Thyroid gland (tissue), 4 donors: ENCODE data around the gene ZNF280D. TPM values are rescaled to one million over a fixed set of nuclear protein-coding genes. Genes with fewer than 3 reads are reported as not detected.

ENCODE experiments used
- DNase-seq, 2 donors: peaks; one replicate each; pipeline ENCODE4 v3.0.0-alpha.2; 2019
- H3K27ac ChIP-seq, 3 donors: fragments of 200-600 bp; sonication (generic); 1 replicate in 2 of 3; 2 replicates in 1 of 3; pipeline ENCODE4 v1.5.1; 2016 to 2019; ENCODE audit warnings: mild to moderate bottlenecking in 1 of 3, moderate library complexity in 1 of 3
- H3K27me3 ChIP-seq: fragments of 200-600 bp; sonication (generic); one replicate; pipeline ENCODE4 v1.5.1; 2019
- H3K36me3 ChIP-seq, 2 donors: fragments of 200-600 bp; sonication (generic); one replicate each; pipeline ENCODE4 v1.5.1; 2016 to 2019
- H3K4me1 ChIP-seq, 2 donors: fragments of 200-600 bp; sonication (generic); one replicate each; pipeline ENCODE4 v1.5.1; 2017 to 2019
- H3K4me3 ChIP-seq, 3 donors: fragments of 200-600 bp; sonication (generic); replicated peaks in 1 of 3; 1 replicate in 2 of 3; 2 replicates in 1 of 3; pipeline ENCODE4 v1.5.1; 2016; ENCODE audit warnings: mild to moderate bottlenecking in 1 of 3
- H3K9me3 ChIP-seq: fragments of 200-600 bp; sonication (generic); one replicate; pipeline ENCODE4 v1.5.1; 2017
- POLR2A ChIP-seq, 2 donors: fragments of 450-650 bp; IDR thresholded peaks; one replicate each; pipeline ENCODE4 v1.6.1; 2017; ENCODE audit warnings: antibody characterized with exemption in 2 of 2, mild to moderate bottlenecking in 2 of 2, moderate library complexity in 1 of 2
- WGBS, 2 donors: methylation state at CpG; one replicate each; pipeline ENCODE4 v1.1.5; 2017; 5-methylcytosine and 5-hydroxymethylcytosine counted together
- intact Hi-C: fragments of 100-400 bp; cut with DNase I; formaldehyde crosslinking; loops from one replicate; pipeline ENCODE4 v1.15.1; 2023
- total RNA-seq, 4 donors: library from RNA; depleted of rRNA; stranded (reverse); fragments of >200 nt; gene quantifications; one replicate each; pipeline ENCODE4 v1.2.3, GENCODE V29; 2016
- TF ChIP-seq, protein P1 (sequence below), 6 experiments: fragments of 200-600 bp in 3 of 6; fragments of 450-650 bp in 3 of 6; sonication (generic) in 3 of 6; IDR thresholded peaks; one replicate each; pipeline ENCODE4 v1.5.1; 2016 to 2019; ENCODE audit warnings: antibody characterized with exemption in 6 of 6, mild to moderate bottlenecking in 2 of 6, inconsistent platforms in 1 of 6, moderate library complexity in 1 of 6

Gene ZNF280D
- total RNA-seq, 4 donors from 2014 or later = 55.6 to 81.8 (median 61.4) TPM

DNA sequence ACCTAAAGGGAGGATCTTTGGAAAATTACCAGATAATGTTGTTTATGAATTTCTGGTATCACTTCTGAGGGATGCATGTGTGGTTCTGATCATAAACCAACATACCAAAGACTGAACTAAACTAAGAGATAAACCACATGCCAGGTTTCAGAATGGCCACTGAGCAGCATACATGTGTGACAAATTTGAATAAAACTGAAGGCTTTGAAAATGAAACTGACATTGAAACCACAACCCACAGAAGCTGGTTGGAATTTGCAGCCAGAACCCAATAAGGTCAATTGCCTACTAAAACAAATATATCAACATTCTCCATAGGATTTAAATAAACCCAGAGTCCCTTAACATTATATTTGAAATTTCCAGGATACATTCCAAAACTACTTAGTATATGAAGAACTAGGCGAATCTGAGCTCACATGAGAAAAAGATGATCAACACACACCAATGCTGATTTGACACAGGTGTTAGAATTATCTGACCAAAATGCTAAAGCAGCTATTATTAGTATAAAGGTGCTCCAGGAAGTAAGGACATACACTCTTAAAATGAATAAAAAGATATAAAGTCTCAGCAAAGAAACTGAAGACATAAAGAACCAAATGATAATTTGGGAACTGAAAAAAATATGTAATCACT, 125.0 kb downstream of the ZNF280D start:
- TF ChIP-seq POLR2A (IDR thresholded peaks at IDR 0.05) = no peak
- TF ChIP-seq, protein P1, sequence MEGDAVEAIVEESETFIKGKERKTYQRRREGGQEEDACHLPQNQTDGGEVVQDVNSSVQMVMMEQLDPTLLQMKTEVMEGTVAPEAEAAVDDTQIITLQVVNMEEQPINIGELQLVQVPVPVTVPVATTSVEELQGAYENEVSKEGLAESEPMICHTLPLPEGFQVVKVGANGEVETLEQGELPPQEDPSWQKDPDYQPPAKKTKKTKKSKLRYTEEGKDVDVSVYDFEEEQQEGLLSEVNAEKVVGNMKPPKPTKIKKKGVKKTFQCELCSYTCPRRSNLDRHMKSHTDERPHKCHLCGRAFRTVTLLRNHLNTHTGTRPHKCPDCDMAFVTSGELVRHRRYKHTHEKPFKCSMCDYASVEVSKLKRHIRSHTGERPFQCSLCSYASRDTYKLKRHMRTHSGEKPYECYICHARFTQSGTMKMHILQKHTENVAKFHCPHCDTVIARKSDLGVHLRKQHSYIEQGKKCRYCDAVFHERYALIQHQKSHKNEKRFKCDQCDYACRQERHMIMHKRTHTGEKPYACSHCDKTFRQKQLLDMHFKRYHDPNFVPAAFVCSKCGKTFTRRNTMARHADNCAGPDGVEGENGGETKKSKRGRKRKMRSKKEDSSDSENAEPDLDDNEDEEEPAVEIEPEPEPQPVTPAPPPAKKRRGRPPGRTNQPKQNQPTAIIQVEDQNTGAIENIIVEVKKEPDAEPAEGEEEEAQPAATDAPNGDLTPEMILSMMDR (IDR thresholded peaks at IDR 0.05) = no peak
- intact Hi-C loops = no loop called here
- Histone ChIP-seq H3K36me3 (no peaks in the 10 kb centered on the region), H3K27ac (no peak overlapping the region), H3K4me1 (no peaks in the 10 kb centered on the region), H3K27me3 (no peaks in the 10 kb centered on the region), H3K4me3 (no peak overlapping the region), H3K9me3 (no peaks in the 10 kb centered on the region)
- 94 to 96% methylated on average over 1 of the region's 1 CpG for WGBS, 2 donors
- no peak for DNase-seq

DNA sequence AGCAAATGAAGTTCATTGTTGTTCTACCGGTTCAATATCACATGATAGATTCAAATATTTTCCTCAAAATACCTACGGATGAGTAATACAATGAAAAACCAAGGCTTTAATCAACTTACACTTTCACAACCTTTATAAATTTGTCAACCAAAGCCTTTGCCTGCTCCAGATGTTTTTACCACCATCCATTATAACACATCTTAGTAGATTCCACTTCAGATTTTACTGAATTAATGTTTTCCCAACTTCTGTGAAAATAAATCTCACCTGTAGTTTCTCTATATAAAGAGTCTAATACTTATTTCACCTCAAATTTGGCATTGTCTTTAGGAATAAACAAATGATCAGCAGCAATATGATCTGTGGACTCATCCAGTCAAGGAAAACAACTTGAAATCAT, 131.1 kb downstream of the ZNF280D start:
- no peak for DNase-seq
- Histone ChIP-seq H3K27me3 (no peaks in the 10 kb centered on the region), H3K9me3 (no peaks in the 10 kb centered on the region), H3K4me1 (no peaks in the 10 kb centered on the region), H3K27ac (no peak overlapping the region), H3K36me3 (no peaks in the 10 kb centered on the region), H3K4me3 (no peak overlapping the region)
- no peak for TF ChIP-seq POLR2A (IDR thresholded peaks at IDR 0.05)
- TF ChIP-seq, protein P1 (IDR thresholded peaks at IDR 0.05) = no peak
- intact Hi-C loops = no loop called here
- WGBS, 2 donors = 60 to 92% methylated on average over 2 of the region's 2 CpGs

DNA sequence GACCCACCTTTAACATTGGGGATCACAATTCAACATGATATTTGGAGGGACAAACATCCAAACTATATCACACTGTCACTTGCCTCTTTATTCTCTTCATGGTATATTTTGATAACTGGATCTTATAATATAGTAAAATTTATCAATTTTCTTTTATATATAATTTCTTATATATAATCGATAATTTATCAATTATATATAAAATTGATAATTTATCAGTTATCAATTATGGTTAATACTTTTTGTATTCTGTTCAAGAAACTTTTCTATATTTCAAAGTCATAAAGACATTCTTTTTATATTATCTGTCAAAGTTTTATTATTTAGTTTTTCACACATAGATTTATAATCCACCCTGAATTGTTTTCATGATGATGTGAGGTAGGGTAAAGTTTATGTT, 132.9 kb downstream of the ZNF280D start:
- Histone ChIP-seq H3K4me3 (no peak overlapping the region), H3K27me3 (no peaks in the 10 kb centered on the region), H3K9me3 (no peaks in the 10 kb centered on the region), H3K36me3 (no peaks in the 10 kb centered on the region), H3K27ac (no peak overlapping the region), H3K4me1 (no peaks in the 10 kb centered on the region)
- no peak for TF ChIP-seq POLR2A (IDR thresholded peaks at IDR 0.05)
- intact Hi-C loops = no loop called here
- 93 to 97% methylated on average over 1 of the region's 1 CpG for WGBS, 2 donors
- no peak for DNase-seq

DNA sequence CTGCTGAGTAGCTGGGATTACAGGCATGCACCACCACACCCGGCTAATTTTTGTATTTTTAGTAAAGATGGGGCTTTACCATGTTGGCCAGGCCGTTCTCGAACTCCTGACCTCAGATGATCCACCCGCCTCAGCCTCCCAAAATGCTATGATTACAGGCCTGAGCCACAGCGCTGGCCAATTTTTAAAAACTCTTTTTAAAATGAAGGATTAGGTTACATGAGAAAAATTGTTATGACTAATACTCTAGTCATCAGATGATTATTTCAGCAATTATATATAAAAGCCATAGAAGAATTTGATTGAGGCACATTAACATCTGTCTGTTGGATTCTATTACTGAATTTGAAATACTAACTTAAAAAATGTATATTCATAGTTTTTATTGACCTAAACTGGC, 134.3 kb downstream of the ZNF280D start:
- 84 to 89% methylated on average over 5 of the region's 5 CpGs for WGBS, 2 donors
- Histone ChIP-seq H3K27me3 (no peaks in the 10 kb centered on the region), H3K9me3 (no peaks in the 10 kb centered on the region), H3K27ac (no peak overlapping the region), H3K4me3 (no peak overlapping the region), H3K4me1 (no peaks in the 10 kb centered on the region), H3K36me3 (no peaks in the 10 kb centered on the region)
- TF ChIP-seq POLR2A (IDR thresholded peaks at IDR 0.05) = no peak
- TF ChIP-seq, protein P1 (IDR thresholded peaks at IDR 0.05) = no peak
- intact Hi-C loops = no loop called here
- DNase-seq = no peak

DNA sequence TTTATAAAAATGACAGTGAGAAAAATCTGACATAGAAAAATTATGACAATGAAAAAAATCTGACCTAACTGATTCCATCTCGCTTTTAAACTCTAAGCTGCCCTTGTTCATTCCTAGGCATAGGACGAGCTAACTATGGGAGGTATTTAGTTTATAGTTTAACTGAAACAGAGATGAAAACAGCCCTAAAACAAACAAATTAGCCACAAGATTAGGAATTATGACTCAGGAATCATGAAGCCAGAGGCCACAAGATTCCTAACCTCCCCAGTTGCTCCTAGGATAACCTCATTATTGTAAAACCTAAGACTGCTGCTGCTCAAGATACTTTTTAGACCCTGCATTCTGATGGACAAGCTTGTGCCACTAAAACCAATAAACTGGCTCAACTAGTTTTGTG, 145.6 kb downstream of the ZNF280D start:
- Histone ChIP-seq H3K4me3 (no peak overlapping the region), H3K9me3 (no peaks in the 10 kb centered on the region), H3K27ac (no peak overlapping the region), H3K36me3 (no peaks in the 10 kb centered on the region), H3K27me3 (no peaks in the 10 kb centered on the region), H3K4me1 (no peaks in the 10 kb centered on the region)
- TF ChIP-seq POLR2A (IDR thresholded peaks at IDR 0.05) = no peak
- TF ChIP-seq, protein P1 (IDR thresholded peaks at IDR 0.05) = no peak
- WGBS, 2 donors = 92 to 94% methylated on average over 2 of the region's 2 CpGs
- intact Hi-C loops = no loop called here
- no peak for DNase-seq
